Transverse colon (tissue), 4 donors: Measurements from ENCODE around the gene DOK7. TPM values are rescaled to one million over a fixed set of nuclear protein-coding genes. Genes with fewer than 3 reads are reported as not detected.

Experiments used
- DNase-seq: peaks from one replicate; pipeline ENCODE4 v3.0.0-alpha.2; 2019
- H3K27ac ChIP-seq, 4 donors: fragments of 200-600 bp; sonication (generic); 2 replicates each; pipeline ENCODE4 v1.5.1; 2016 to 2018; ENCODE audit warnings: inconsistent platforms in 4 of 4
- H3K27me3 ChIP-seq: fragments of 200-600 bp; sonication (generic); 2 replicates; pipeline ENCODE4 v1.5.1; 2017; ENCODE audit warnings: inconsistent platforms
- H3K36me3 ChIP-seq, 4 donors: fragments of 200-600 bp; sonication (generic); 2 replicates each; pipeline ENCODE4 v1.5.1; 2017 to 2019; ENCODE audit warnings: inconsistent platforms in 4 of 4
- H3K4me1 ChIP-seq, 4 donors: fragments of 200-600 bp; sonication (generic); 2 replicates each; pipeline ENCODE4 v1.5.1; 2017 to 2020; ENCODE audit warnings: inconsistent platforms in 4 of 4
- H3K4me3 ChIP-seq, 4 donors: fragments of 200-600 bp; sonication (generic); 1 replicate in 1 of 4; 2 replicates in 3 of 4; pipeline versions ENCODE4 v1.5.1 to v1.6.1; 2017 to 2019; ENCODE audit warnings: inconsistent platforms in 4 of 4
- H3K9me3 ChIP-seq, 2 donors: fragments of 200-600 bp; sonication (generic); 2 replicates each; pipeline ENCODE4 v1.5.1; 2017 to 2019; ENCODE audit warnings: inconsistent platforms in 2 of 2
- CTCF ChIP-seq, 5 experiments: fragments of 200-600 bp in 3 of 5; fragments of 450-650 bp in 2 of 5; sonication (generic) in 3 of 5; IDR thresholded peaks; 1 replicate in 2 of 5; 2 replicates in 3 of 5; pipeline ENCODE4 v1.5.1; 2016 to 2017; ENCODE audit warnings: antibody characterized with exemption in 5 of 5, inconsistent platforms in 3 of 5, mild to moderate bottlenecking in 2 of 5, moderate library complexity in 1 of 5
- EP300 ChIP-seq: sonication (generic); formaldehyde crosslinking; IDR thresholded peaks from one replicate; pipeline ENCODE4 v1.6.1; 2017; ENCODE audit warnings: antibody characterized with exemption, low read depth
- POLR2A ChIP-seq: fragments of 450-650 bp; IDR thresholded peaks from one replicate; pipeline ENCODE4 v1.6.1; 2016; ENCODE audit warnings: antibody characterized with exemption, mild to moderate bottlenecking, moderate library complexity
- POLR2AphosphoS5 ChIP-seq, 3 donors: sonication (generic); formaldehyde crosslinking; IDR thresholded peaks; one replicate each; pipeline ENCODE4 v1.6.1; 2016; ENCODE audit warnings: antibody characterized with exemption in 3 of 3
- WGBS, 2 donors: methylation state at CpG; one replicate each; pipeline ENCODE4 v1.1.5; 2018; ENCODE audit warnings: low coverage in 1 of 2; 5-methylcytosine and 5-hydroxymethylcytosine counted together
- in situ Hi-C, 4 donors: fragments of 200-750 bp; cut with MboI; loops; one replicate each; pipeline versions ENCODE4 v1.15.0 to v1.15.1; 2017; ENCODE audit warnings: low sequenced_read_pairs in 3 of 4, low pct_ligation_motif_present in 1 of 4, low pct_unique_long_range_greater_than_20kb in 1 of 4
- intact Hi-C: fragments of 100-400 bp; cut with DNase I; formaldehyde crosslinking; loops from one replicate; pipeline ENCODE4 v1.15.1; 2023; ENCODE audit warnings: low total_unique reads
- total RNA-seq, 4 donors: library from RNA; depleted of rRNA; stranded (reverse); fragments of >200 nt; gene quantifications; one replicate each; pipeline ENCODE4 v1.1.0, GENCODE V29; 2016

DOK7 gene
- total RNA-seq, 4 donors from 2014 or later = 0.27 to 0.95 TPM; not detected in 2

- Histone ChIP-seq H3K27ac (no peak overlapping the region), H3K9me3 (no peaks in the 10 kb centered on the region), H3K4me1 (no peaks in the 10 kb centered on the region), H3K4me3 (no peak overlapping the region), H3K27me3 (no peaks in the 10 kb centered on the region), H3K36me3 (no peaks in the 10 kb centered on the region)
- DNase-seq = no peak
- 90 to 91% methylated on average over 2 to 10 of the region's 12 CpGs for WGBS, 2 donors
- TF ChIP-seq POLR2AphosphoS5 (IDR thresholded peaks at IDR 0.05) (no peak), EP300 (no peak), CTCF (IDR thresholded peaks at IDR 0.05) (no peak), POLR2A (no peak)
- intact Hi-C loops = no loop called here
- in situ Hi-C loops = loop anchor here in 1 of 4 donors (10.0 to 25.0 kb wide), 2 partner anchors 85 to 217 kb away; no protein-coding TSS in a partner anchor
These were observed 33.5 kb upstream of the DOK7 start for GRCh38 chr4:3429651-3430050.

DNA sequence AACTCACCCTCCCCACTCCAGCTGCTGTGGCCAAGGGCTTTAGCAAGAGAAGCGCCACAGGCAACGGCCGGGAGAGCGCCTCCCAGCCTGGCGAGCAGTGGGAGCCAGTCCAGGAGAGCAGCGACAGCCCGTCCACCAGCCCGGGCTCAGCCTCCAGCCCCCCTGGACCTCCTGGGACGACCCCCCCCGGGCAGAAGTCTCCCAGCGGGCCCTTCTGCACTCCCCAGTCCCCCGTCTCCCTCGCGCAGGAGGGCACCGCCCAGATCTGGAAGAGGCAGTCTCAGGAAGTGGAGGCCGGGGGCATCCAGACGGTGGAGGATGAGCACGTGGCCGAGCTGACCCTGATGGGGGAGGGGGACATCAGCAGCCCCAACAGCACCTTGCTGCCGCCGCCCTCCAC, 32.6 kb upstream of the DOK7 start:
- H3K4me3 ChIP-seq = no peak overlapping the region
- no peak for TF ChIP-seq CTCF (IDR thresholded peaks at IDR 0.05)
- TF ChIP-seq POLR2AphosphoS5 (IDR thresholded peaks at IDR 0.05) = no peak
- no peak for TF ChIP-seq POLR2A
- no peak for TF ChIP-seq EP300
- 85% methylated on average over 19 of the region's 21 CpGs; no CpG with 5 or more reads in 1 of the 2 donors for WGBS, 2 donors
- H3K4me1 ChIP-seq = no peaks in the 10 kb centered on the region
- H3K9me3 ChIP-seq = no peaks in the 10 kb centered on the region
- H3K27ac ChIP-seq = no peak overlapping the region
- H3K27me3 ChIP-seq = no peaks in the 10 kb centered on the region
- H3K36me3 ChIP-seq = no peaks in the 10 kb centered on the region
- in situ Hi-C loops = loop anchor here in 1 of 4 donors (10.0 to 25.0 kb wide), 2 partner anchors 86 to 218 kb away; no protein-coding TSS in a partner anchor
- intact Hi-C loops = no loop called here
- DNase-seq = no peak

GRCh38 chr4:3431446-3431993, 31.6 kb upstream of the DOK7 start:
- TF ChIP-seq POLR2AphosphoS5 (IDR thresholded peaks at IDR 0.05) (no peak), CTCF (IDR thresholded peaks at IDR 0.05) (no peak), EP300 (no peak), POLR2A (no peak)
- no peak for DNase-seq
- H3K9me3 ChIP-seq = no peaks in the 10 kb centered on the region
- H3K36me3 ChIP-seq = no peaks in the 10 kb centered on the region
- 87 to 100% methylated on average over 1 to 28 of the region's 28 CpGs for WGBS, 2 donors
- H3K27ac ChIP-seq = no peak overlapping the region
- H3K4me1 ChIP-seq = peaks cover 0 to 2% (median under 1%) of the 10 kb centered on the region in 4 donors
- H3K4me3 ChIP-seq = no peak overlapping the region
- in situ Hi-C loops (loop anchor here in 1 of 4 donors (10.0 to 25.0 kb wide), 2 partner anchors 87 to 219 kb away; no protein-coding TSS in a partner anchor), intact Hi-C loops (no loop called here)
- no peaks in the 10 kb centered on the region for H3K27me3 ChIP-seq

DNA sequence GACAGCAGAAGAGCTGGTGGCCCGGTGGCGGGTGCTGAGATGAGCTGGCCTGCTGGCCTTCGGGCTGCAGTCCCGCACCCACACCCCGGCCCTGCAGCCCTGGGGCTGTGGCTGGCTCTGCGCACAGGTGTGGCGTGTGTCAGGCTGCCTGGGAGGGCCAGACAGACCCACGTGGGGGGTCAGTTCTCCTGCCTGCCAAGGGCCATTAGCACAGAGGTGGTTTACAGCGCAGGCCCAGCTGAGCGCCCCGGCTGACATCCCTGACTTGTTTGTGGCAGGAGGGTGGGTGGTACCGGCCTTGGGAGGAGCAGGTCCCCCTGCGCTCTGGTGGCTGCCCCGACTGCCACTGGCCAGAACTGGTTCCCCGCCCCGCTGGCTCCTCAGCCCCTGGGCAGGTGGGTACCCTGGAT, 30.7 kb upstream of the DOK7 start:
- 83% methylated on average over 15 of the region's 16 CpGs; no CpG with 5 or more reads in 1 of the 2 donors for WGBS, 2 donors
- Histone ChIP-seq H3K4me3 (no peak overlapping the region), H3K9me3 (no peaks in the 10 kb centered on the region), H3K4me1 (peaks cover 0 to 4% (median 1%) of the 10 kb centered on the region in 4 donors), H3K27me3 (no peaks in the 10 kb centered on the region), H3K36me3 (no peaks in the 10 kb centered on the region), H3K27ac (no peak overlapping the region)
- no peak for DNase-seq
- intact Hi-C loops (no loop called here), in situ Hi-C loops (loop anchor here in 1 of 4 donors (10.0 to 25.0 kb wide), 2 partner anchors 88 to 220 kb away; no protein-coding TSS in a partner anchor)
- TF ChIP-seq CTCF (IDR thresholded peaks at IDR 0.05) = no peak
- no peak for TF ChIP-seq POLR2A
- no peak for TF ChIP-seq POLR2AphosphoS5 (IDR thresholded peaks at IDR 0.05)
- TF ChIP-seq EP300 = no peak
